GM12892 (cell line): ENCODE data around the gene MRPS34.

Experiments
- POLR2A ChIP-seq: IDR thresholded peaks from 2 replicates; pipeline ENCODE4 v1.6.1; 2011; ENCODE audit warnings: low read depth, low read length, control low read depth
- POLR2AphosphoS5 ChIP-seq: IDR thresholded peaks from 2 replicates; pipeline ENCODE4 v1.6.1; 2011; ENCODE audit warnings: low read depth, low read length, control low read depth

- no peak for TF ChIP-seq POLR2A
- no peak for TF ChIP-seq POLR2AphosphoS5
These were observed 15.0 kb downstream of the MRPS34 start for GRCh38 chr16:1757714-1758461.
